NCI-H1092 (cell line): ENCODE results near the gene SLC1A2.

Source experiments
- DNase-seq: peaks from one replicate; lab custom pipeline; 2025; lab: John Stamatoyannopoulos, UW

Gene SLC1A2

GRCh38 chr11:35324981-35325380 is 94.4 kb downstream of the SLC1A2 start:
- no peak for DNase-seq

GRCh38 chr11:35324183-35324886 is 95.0 kb downstream of the SLC1A2 start:
- DNase-seq: no peak

- no peak for DNase-seq
These were observed 96.1 kb downstream of the SLC1A2 start for GRCh38 chr11:35323076-35323868.

- no peak for DNase-seq
These were observed 96.9 kb downstream of the SLC1A2 start for GRCh38 chr11:35322318-35322979.

GRCh38 chr11:35321532-35322317 is 97.6 kb downstream of the SLC1A2 start:
- DNase-seq: peak; percentile 6

- DNase-seq: no peak
These were observed 98.2 kb downstream of the SLC1A2 start for GRCh38 chr11:35321111-35321510.

- DNase-seq: no peak
These were observed 100.1 kb downstream of the SLC1A2 start for GRCh38 chr11:35318977-35319925.

GRCh38 chr11:35318309-35318708 is 101.0 kb downstream of the SLC1A2 start:
- DNase-seq: no peak

GRCh38 chr11:35317253-35317652 is 102.1 kb downstream of the SLC1A2 start:
- DNase-seq: no peak

- no peak for DNase-seq
These were observed 103.2 kb downstream of the SLC1A2 start for GRCh38 chr11:35316161-35316560.

GRCh38 chr11:35313760-35314153 is 105.6 kb downstream of the SLC1A2 start:
- no peak for DNase-seq

GRCh38 chr11:35313066-35313759 is 106.1 kb downstream of the SLC1A2 start:
- DNase-seq: no peak

GRCh38 chr11:35311331-35311730 is 108.0 kb downstream of the SLC1A2 start:
- DNase-seq: no peak

- DNase-seq: no peak
These were observed 111.2 kb downstream of the SLC1A2 start for GRCh38 chr11:35308157-35308556.

- no peak for DNase-seq
These were observed 112.1 kb downstream of the SLC1A2 start for GRCh38 chr11:35307221-35307621.

GRCh38 chr11:35305670-35306382 is 113.5 kb downstream of the SLC1A2 start:
- DNase-seq: peak; percentile 27

- DNase-seq: no peak
These were observed 114.4 kb downstream of the SLC1A2 start for GRCh38 chr11:35304900-35305460.

GRCh38 chr11:35304386-35304775 is 115.0 kb downstream of the SLC1A2 start:
- DNase-seq: no peak
